ENCODE measurements around the gene OMP. TPM values are rescaled to one million over a fixed set of nuclear protein-coding genes. Genes with fewer than 3 reads are reported as not detected.

OMP gene
- total and polyA plus RNA-seq, 2 experiments from 2014 or later, result not detected

GRCh38 chr11:77081381-77081851, 21.2 kb upstream of the OMP start:
- H3K27me3 ChIP-seq, result no peaks in the 10 kb centered on the region
- H3K4me1 ChIP-seq (ENCODE audit: low read depth), result no peaks in the 10 kb centered on the region
- no peaks in the 10 kb centered on the region for H3K36me3 ChIP-seq
- TF ChIP-seq CTCF (IDR thresholded peaks at IDR 0.05; ENCODE audit: low read depth, low read length), result no peak
- H3K9me3 ChIP-seq (ENCODE audit: low read depth), result no peaks in the 10 kb centered on the region
- H3K27ac ChIP-seq, result no peak overlapping the region
- no peak overlapping the region for H3K4me3 ChIP-seq
- no peak for DNase-seq (ENCODE audit: low read depth in 1 of 2, low spot score in 1 of 2)

- no peak for DNase-seq (ENCODE audit: low read depth in 1 of 2, low spot score in 1 of 2)
- H3K9me3 ChIP-seq (ENCODE audit: low read depth), result no peaks in the 10 kb centered on the region
- no peaks in the 10 kb centered on the region for H3K4me1 ChIP-seq (ENCODE audit: low read depth)
- no peaks in the 10 kb centered on the region for H3K36me3 ChIP-seq
- no peak overlapping the region for H3K27ac ChIP-seq
- no peak for TF ChIP-seq CTCF (IDR thresholded peaks at IDR 0.05; ENCODE audit: low read depth, low read length)
- no peak overlapping the region for H3K4me3 ChIP-seq
- H3K27me3 ChIP-seq, result no peaks in the 10 kb centered on the region
These were observed 20.4 kb upstream of the OMP start for GRCh38 chr11:77081976-77082836.

GRCh38 chr11:77082838-77083565, 19.6 kb upstream of the OMP start:
- Histone ChIP-seq H3K4me1 (ENCODE audit: low read depth) (no peaks in the 10 kb centered on the region), H3K36me3 (no peaks in the 10 kb centered on the region), H3K9me3 (ENCODE audit: low read depth) (no peaks in the 10 kb centered on the region), H3K27me3 (no peaks in the 10 kb centered on the region), H3K27ac (no peak overlapping the region), H3K4me3 (no peak overlapping the region)
- DNase-seq (ENCODE audit: low read depth in 1 of 2, low spot score in 1 of 2), result peak in 1 of 2 donors; percentile 82
- no peak for TF ChIP-seq CTCF (IDR thresholded peaks at IDR 0.05; ENCODE audit: low read depth, low read length)

- no peak overlapping the region for H3K27ac ChIP-seq
- no peak overlapping the region for H3K4me3 ChIP-seq
- DNase-seq (ENCODE audit: low read depth in 1 of 2, low spot score in 1 of 2), result no peak
- no peak for TF ChIP-seq CTCF (IDR thresholded peaks at IDR 0.05; ENCODE audit: low read depth, low read length)
- no peaks in the 10 kb centered on the region for H3K4me1 ChIP-seq (ENCODE audit: low read depth)
- no peaks in the 10 kb centered on the region for H3K9me3 ChIP-seq (ENCODE audit: low read depth)
- H3K36me3 ChIP-seq, result no peaks in the 10 kb centered on the region
- H3K27me3 ChIP-seq, result no peaks in the 10 kb centered on the region
These were observed 18.9 kb upstream of the OMP start for GRCh38 chr11:77083566-77084245.

- Histone ChIP-seq H3K4me1 (ENCODE audit: low read depth) (no peaks in the 10 kb centered on the region), H3K9me3 (ENCODE audit: low read depth) (no peaks in the 10 kb centered on the region), H3K27me3 (no peaks in the 10 kb centered on the region), H3K4me3 (no peak overlapping the region), H3K27ac (no peak overlapping the region), H3K36me3 (no peaks in the 10 kb centered on the region)
- TF ChIP-seq CTCF (IDR thresholded peaks at IDR 0.05; ENCODE audit: low read depth, low read length), result no peak
- DNase-seq (ENCODE audit: low read depth in 1 of 2, low spot score in 1 of 2), result no peak
These were observed 18.0 kb upstream of the OMP start for GRCh38 chr11:77084581-77085191.

All from cardiac muscle cell (in vitro differentiated cells and primary cell).